HG02623 (cell line): ENCODE data around the gene KAZN.
"Not testable (repeated sequence)": the region's sequence is repeated elsewhere in the genome, so short reads cannot be mapped to it uniquely, and the experiment has no call there.

Experiments
- ATAC-seq: cut with Tn5 transposase; IDR thresholded peaks from one replicate; pipeline ENCODE4 v1.9.1; 2021; ENCODE audit warnings: moderate library complexity; ENCODE audit not compliant: unreplicated experiment

The KAZN gene

GRCh38 chr1:14962407-14962806 is 363.9 kb downstream of the KAZN start:
- no peak for ATAC-seq

GRCh38 chr1:14963791-14964710 is 365.6 kb downstream of the KAZN start:
- not testable (repeated sequence) for ATAC-seq

GRCh38 chr1:14964711-14965055 is 366.2 kb downstream of the KAZN start:
- no peak for ATAC-seq

- no peak for ATAC-seq
Observed at GRCh38 chr1:14968251-14968851, 369.9 kb downstream of the KAZN start.

GRCh38 chr1:14969006-14969405 is 370.5 kb downstream of the KAZN start:
- ATAC-seq, result no peak

- ATAC-seq, result no peak
Observed at GRCh38 chr1:14970115-14970798, 371.8 kb downstream of the KAZN start.

GRCh38 chr1:14970799-14971141 is 372.3 kb downstream of the KAZN start:
- no peak for ATAC-seq

GRCh38 chr1:14971221-14971620 is 372.7 kb downstream of the KAZN start:
- ATAC-seq, result no peak

- ATAC-seq, result no peak
Observed at GRCh38 chr1:14972107-14972506, 373.6 kb downstream of the KAZN start.

GRCh38 chr1:14973773-14974172 is 375.3 kb downstream of the KAZN start:
- no peak for ATAC-seq

GRCh38 chr1:14974361-14974760 is 375.9 kb downstream of the KAZN start:
- no peak for ATAC-seq

GRCh38 chr1:14975119-14975518 is 376.6 kb downstream of the KAZN start:
- ATAC-seq, result no peak

- ATAC-seq, result no peak
Observed at GRCh38 chr1:14976256-14976655, 377.8 kb downstream of the KAZN start.

- no peak for ATAC-seq
Observed at GRCh38 chr1:14977338-14977931, 378.9 kb downstream of the KAZN start.

- ATAC-seq, result no peak
Observed at GRCh38 chr1:14980621-14981218, 382.2 kb downstream of the KAZN start.

- no peak for ATAC-seq
Observed at GRCh38 chr1:14982029-14982428, 383.5 kb downstream of the KAZN start.

- no peak for ATAC-seq
Observed at GRCh38 chr1:14983277-14983676, 384.8 kb downstream of the KAZN start.

- ATAC-seq, result no peak
Observed at GRCh38 chr1:14986168-14986567, 387.7 kb downstream of the KAZN start.

- ATAC-seq, result no peak
Observed at GRCh38 chr1:14987829-14988603, 389.5 kb downstream of the KAZN start.

- no peak for ATAC-seq
Observed at GRCh38 chr1:14988636-14989035, 390.2 kb downstream of the KAZN start.
